Natural killer cell (primary cell): Measurements from ENCODE around the gene POLDIP3. TPM values are rescaled to one million over a fixed set of nuclear protein-coding genes. Genes with fewer than 3 reads are reported as not detected.

ENCODE experiments used
- ATAC-seq, 3 donors: fragments of 150-1000 bp in 2 of 3; fragments of 200-7000 bp in 1 of 3; cut with Tn5 transposase; 1 replicate in 1 of 3; 2 replicates in 2 of 3; pipeline ENCODE4 v1.10.0; 2021; ENCODE audit warnings: mild to moderate bottlenecking in 2 of 3, moderate library complexity in 2 of 3
- DNase-seq, 2 donors: peaks; one replicate each; pipeline versions ENCODE4 v3.0.0 to v3.0.0-alpha.2; 2013 to 2021; ENCODE audit warnings: mixed read lengths in 1 of 2
- H3K27ac ChIP-seq: one replicate; pipeline ENCODE4 v1.5.1; 2013; ENCODE audit warnings: mild to moderate bottlenecking, low read length
- H3K27me3 ChIP-seq: one replicate; pipeline ENCODE4 v1.6.1; 2013; ENCODE audit warnings: low read length; ENCODE audit not compliant: control insufficient read depth, insufficient read depth
- H3K36me3 ChIP-seq: one replicate; pipeline ENCODE4 v1.6.1; 2013; ENCODE audit warnings: low read length; ENCODE audit not compliant: control insufficient read depth, insufficient read depth
- H3K4me1 ChIP-seq: one replicate; pipeline ENCODE4 v1.6.1; 2013; ENCODE audit warnings: low read length; ENCODE audit not compliant: control insufficient read depth, insufficient read depth
- H3K4me3 ChIP-seq: one replicate; pipeline ENCODE4 v1.5.1; 2013; ENCODE audit warnings: low read length
- H3K9me3 ChIP-seq: one replicate; pipeline ENCODE4 v1.6.1; 2013; ENCODE audit warnings: low read length; ENCODE audit not compliant: control insufficient read depth, insufficient read depth
- H3K27ac Mint-ChIP-seq, 2 donors: one replicate each; pipeline ENCODE4 v1.8.0; 2022; ENCODE audit warnings: mild to moderate bottlenecking in 2 of 2, mixed read lengths in 2 of 2, moderate library complexity in 1 of 2
- H3K27me3 Mint-ChIP-seq, 2 donors: one replicate each; pipeline ENCODE4 v1.8.0; 2022; ENCODE audit warnings: low read depth in 2 of 2, mixed read lengths in 2 of 2
- H3K36me3 Mint-ChIP-seq: one replicate; pipeline ENCODE4 v1.8.0; 2022; ENCODE audit warnings: mixed read lengths
- H3K4me1 Mint-ChIP-seq, 2 donors: one replicate each; pipeline ENCODE4 v1.8.0; 2022; ENCODE audit warnings: mixed read lengths in 2 of 2
- H3K4me3 Mint-ChIP-seq: one replicate; pipeline ENCODE4 v1.8.0; 2022; ENCODE audit warnings: mild to moderate bottlenecking, moderate library complexity, mixed read lengths
- H3K9me3 Mint-ChIP-seq, 2 donors: one replicate each; pipeline ENCODE4 v1.8.0; 2022; ENCODE audit warnings: mixed read lengths in 2 of 2
- CTCF ChIP-seq: fragments of 200-600 bp; IDR thresholded peaks from one replicate; pipeline ENCODE4 v1.8.0; 2022; ENCODE audit warnings: antibody characterized with exemption
- WGBS: methylation state at CpG from one replicate; pipeline ENCODE4 v1.1.7; 2013; ENCODE audit warnings: missing lambda C conversion rate; ENCODE audit not compliant: insufficient coverage; 5-methylcytosine and 5-hydroxymethylcytosine counted together
- intact Hi-C: fragments of 100-400 bp; cut with micrococcal nuclease; formaldehyde crosslinking; loops from one replicate; pipeline ENCODE4 v1.14.2; 2022
- total RNA-seq, 4 donors: library from RNA; stranded (reverse); fragments of 120-200 nt in 1 of 4; gene quantifications; one replicate each; pipeline versions ENCODE4 v1.2.3 to v1.2.4, GENCODE V29; 2013 to 2022

Gene POLDIP3
- total RNA-seq, 3 donors from 2014 or later (not counting 1 experiment from before 2014, with no cell fraction given): 66.1 to 82.8 (median 70.8) TPM

DNA sequence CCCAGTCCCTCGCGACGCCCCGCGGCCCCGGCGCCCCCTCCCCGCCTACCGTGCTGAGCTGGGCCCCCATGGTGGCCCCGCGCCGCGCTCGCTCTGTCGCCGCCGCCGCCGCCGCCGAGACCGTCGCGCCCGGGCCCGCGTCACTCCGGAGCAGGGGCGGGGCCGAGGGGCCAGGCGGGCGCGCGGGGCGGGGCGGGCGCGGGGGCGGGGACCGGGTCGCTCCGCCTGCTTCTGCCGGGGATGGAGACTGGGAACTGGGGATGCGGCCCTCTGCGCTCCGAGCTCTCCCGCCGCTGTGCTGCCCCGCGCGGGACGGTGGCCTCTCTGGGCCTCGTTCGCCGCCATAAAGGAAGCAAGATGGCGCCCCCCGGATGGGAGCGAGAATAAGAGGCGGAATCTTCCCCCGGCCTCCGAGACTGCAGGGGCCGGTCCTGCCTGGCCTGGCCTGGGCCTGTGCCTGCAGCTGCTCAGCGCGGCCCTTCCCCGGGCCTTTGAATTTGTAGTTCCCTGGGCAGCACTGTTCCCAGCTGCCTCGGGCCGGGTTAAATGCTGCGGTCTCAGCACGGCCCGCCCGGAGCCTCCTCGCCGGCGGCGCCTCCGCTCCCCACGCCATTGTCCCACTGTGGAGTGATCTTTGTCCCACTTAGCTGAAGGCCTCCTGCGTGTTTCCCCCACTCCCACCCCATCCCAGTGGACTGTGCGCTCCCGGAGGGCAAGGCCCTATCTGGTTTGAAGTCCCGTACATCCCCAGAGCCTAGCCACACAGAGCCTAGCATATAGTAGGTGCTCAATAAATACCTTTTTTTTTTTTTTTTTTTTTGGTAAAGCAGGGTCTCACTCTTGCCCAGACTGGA is 34.8 kb upstream of the POLDIP3 start, which contains the start of gene CYB5R3:
CYB5R3 (minus strand) TSS at position 147 of the 854 bp plus-strand sequence; CDS start at position 70, 77 bp downstream.
- H3K27me3 Mint-ChIP-seq: no peaks in the 10 kb centered on the region
- intact Hi-C loops: loop anchor here (2.0 kb wide), 1 partner anchor 35 kb away; the partner anchor contains the start of gene POLDIP3
- no peaks in the 10 kb centered on the region for H3K9me3 Mint-ChIP-seq
- peak within 1 kb of the TSS; percentile 85 for H3K27ac ChIP-seq
- no peaks in the 10 kb centered on the region for H3K27me3 ChIP-seq
- peak; percentile 16 for TF ChIP-seq CTCF
- H3K4me3 Mint-ChIP-seq: peak within 1 kb of the TSS; percentile 91
- H3K9me3 ChIP-seq: no peaks in the 10 kb centered on the region
- peaks cover 8 to 43% of the 10 kb centered on the region in 2 donors for H3K4me1 Mint-ChIP-seq
- H3K36me3 Mint-ChIP-seq: no peaks in the 10 kb centered on the region
- peak within 1 kb of the TSS; percentile 55 for H3K4me3 ChIP-seq
- WGBS: 6% methylated on average over 78 of the region's 81 CpGs
- DNase-seq (peak; percentile 78 to 82), ATAC-seq (peak; percentile 77 to 88 (median 81))
- H3K4me1 ChIP-seq: peaks cover 49% of the 10 kb centered on the region
- no peaks in the 10 kb centered on the region for H3K36me3 ChIP-seq
- H3K27ac Mint-ChIP-seq: peak within 1 kb of the TSS; percentile 78 to 92

- Mint-ChIP-seq H3K9me3 (no peaks in the 10 kb centered on the region), H3K4me1 (peaks cover 13 to 48% of the 10 kb centered on the region in 2 donors)
- no peak for TF ChIP-seq CTCF
Measured at GRCh38 chr22:42648368-42649245, 33.9 kb upstream of the POLDIP3 start.

DNA sequence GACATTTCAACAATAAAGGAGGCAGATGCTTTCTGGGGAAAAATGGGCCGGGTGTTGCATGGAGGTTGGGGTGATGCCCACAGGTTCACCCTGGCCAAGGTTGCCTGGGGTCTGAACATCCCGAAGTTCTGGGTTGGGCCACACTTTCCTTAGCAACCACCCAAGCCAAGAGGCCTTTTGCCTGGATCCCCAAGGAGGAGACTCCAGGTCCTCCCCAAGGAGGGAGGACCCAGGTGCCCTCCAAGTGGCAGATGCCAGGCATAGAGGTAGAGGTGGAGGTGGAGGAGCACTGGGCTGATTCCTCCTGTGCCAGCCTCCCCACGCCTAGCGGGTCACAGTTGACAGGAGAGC is 33.3 kb upstream of the POLDIP3 start:
- intact Hi-C loops: loop anchor here (2.0 kb wide), 1 partner anchor 33 kb away; the partner anchor contains the start of gene POLDIP3
- no peaks in the 10 kb centered on the region for H3K36me3 Mint-ChIP-seq
- H3K27me3 Mint-ChIP-seq: no peaks in the 10 kb centered on the region
- ATAC-seq: no peak
- 83% methylated on average over 4 of the region's 4 CpGs for WGBS
- H3K9me3 Mint-ChIP-seq: no peaks in the 10 kb centered on the region
- H3K27ac Mint-ChIP-seq: peak overlapping the region; percentile 65 to 92
- no peaks in the 10 kb centered on the region for H3K27me3 ChIP-seq
- H3K27ac ChIP-seq: peak overlapping the region; percentile 10
- no peaks in the 10 kb centered on the region for H3K9me3 ChIP-seq
- peak overlapping the region; percentile 91 for H3K4me3 Mint-ChIP-seq
- H3K36me3 ChIP-seq: no peaks in the 10 kb centered on the region
- peaks cover 13 to 49% of the 10 kb centered on the region in 2 donors for H3K4me1 Mint-ChIP-seq
- H3K4me3 ChIP-seq: no peak overlapping the region
- peaks cover 61% of the 10 kb centered on the region for H3K4me1 ChIP-seq
- TF ChIP-seq CTCF: no peak
- no peak for DNase-seq

More at GRCh38 chr22:42648368-42649245, 33.9 kb upstream of the POLDIP3 start:
- Histone ChIP-seq H3K4me3 (peak overlapping the region; percentile 54), H3K4me1 (peaks cover 55% of the 10 kb centered on the region), H3K27ac (peak overlapping the region; percentile 70), H3K9me3 (no peaks in the 10 kb centered on the region), H3K36me3 (no peaks in the 10 kb centered on the region), H3K27me3 (no peaks in the 10 kb centered on the region)
- Mint-ChIP-seq H3K36me3 (no peaks in the 10 kb centered on the region), H3K4me3 (peak overlapping the region; percentile 91), H3K27me3 (no peaks in the 10 kb centered on the region), H3K27ac (peak overlapping the region; percentile 65 to 92)
- WGBS: 3% methylated on average over 49 of the region's 49 CpGs
- intact Hi-C loops: loop anchor here (2.0 kb wide), 1 partner anchor 34 kb away; the partner anchor contains the start of gene POLDIP3
- ATAC-seq (peak; percentile 47 to 74 (median 59)), DNase-seq (peak; percentile 50 to 68)
